IMR-90 (cell line): ENCODE measurements around the gene ZNF616.
A peak's percentile ranks its signal among the peaks of the same experiment; 100 is the strongest.

ENCODE experiments used
- BHLHE40 ChIP-seq: fragments of 150-350 bp; IDR thresholded peaks from 2 replicates; pipeline ENCODE4 v1.6.1; 2016; ENCODE audit warnings: mild to moderate bottlenecking, low read depth, low read length
- CEBPB ChIP-seq: IDR thresholded peaks from 2 replicates; pipeline ENCODE4 v1.6.1; 2012; ENCODE audit warnings: low read depth, low read length, improper control_type of control experiment
- CHD1 ChIP-seq: IDR thresholded peaks from 2 replicates; pipeline ENCODE4 v1.6.1; 2012; ENCODE audit warnings: low read depth, low read length, improper control_type of control experiment
- CTCF ChIP-seq: conservative IDR thresholded peaks from 2 replicates; pipeline ENCODE4 v1.5.1; 2012; ENCODE audit warnings: mild to moderate bottlenecking, low read depth, low read length, improper control_type of control experiment
- FOS ChIP-seq: fragments of 150-350 bp; IDR thresholded peaks from 2 replicates; pipeline ENCODE4 v1.6.1; 2016; ENCODE audit warnings: low read depth, low read length
- MAFK ChIP-seq: IDR thresholded peaks from 2 replicates; pipeline ENCODE4 v1.6.1; 2012; ENCODE audit warnings: low read depth, low read length, improper control_type of control experiment
- MXI1 ChIP-seq: IDR thresholded peaks from 2 replicates; pipeline ENCODE4 v1.6.1; 2012; ENCODE audit warnings: low read depth, mild to moderate bottlenecking, low read length, moderate library complexity, borderline replicate concordance
- POLR2A ChIP-seq: IDR thresholded peaks from 2 replicates; pipeline ENCODE4 v1.6.1; 2012; ENCODE audit warnings: mild to moderate bottlenecking, low read depth, low read length
- RAD21 ChIP-seq: IDR thresholded peaks from 2 replicates; pipeline ENCODE4 v1.6.1; 2012; ENCODE audit warnings: low read length, improper control_type of control experiment
- RCOR1 ChIP-seq: IDR thresholded peaks from 2 replicates; pipeline ENCODE4 v1.6.1; 2012; ENCODE audit warnings: mild to moderate bottlenecking, low read length, improper control_type of control experiment; ENCODE audit not compliant: insufficient replicate concordance
- USF2 ChIP-seq: fragments of 150-350 bp; IDR thresholded peaks from 2 replicates; pipeline ENCODE4 v1.6.1; 2017; ENCODE audit warnings: mild to moderate bottlenecking, antibody characterized with exemption, low read length, low read depth

- TF ChIP-seq CTCF (no peak), POLR2A (no peak), FOS (no peak), MAFK (no peak), RAD21 (no peak), MXI1 (0 out of 2 replicates have a peak, but pooled peaks have one; percentile 29), CEBPB (no peak), USF2 (no peak), CHD1 (no peak), RCOR1 (no peak), BHLHE40 (no peak)
Measured at GRCh38 chr19:52171321-52172169, 31.8 kb upstream of the ZNF616 start, which contains the start of gene ZNF836.
